Myocyte (in vitro differentiated cells): ENCODE data around the gene A1CF. TPM values are rescaled to one million over a fixed set of nuclear protein-coding genes. Genes with fewer than 3 reads are reported as not detected.
"Not testable (repeated sequence)": the region's sequence is repeated elsewhere in the genome, so short reads cannot be mapped to it uniquely, and the experiment has no call there.

Source experiments
- DNase-seq: peaks from one replicate; pipeline ENCODE4 v3.0.0-alpha.2; 2012; ENCODE audit warnings: low read depth
- total RNA-seq: library from RNA; depleted of rRNA; stranded (reverse); fragments of >200 nt; gene quantifications from 2 replicates; pipeline ENCODE4 v1.2.3, GENCODE V29; 2014

A1CF gene
- total RNA-seq, 1 donor from 2014 or later = not detected

GRCh38 chr10:50788951-50789945 is 96.2 kb downstream of the A1CF start:
- DNase-seq = peak; percentile 16

DNA sequence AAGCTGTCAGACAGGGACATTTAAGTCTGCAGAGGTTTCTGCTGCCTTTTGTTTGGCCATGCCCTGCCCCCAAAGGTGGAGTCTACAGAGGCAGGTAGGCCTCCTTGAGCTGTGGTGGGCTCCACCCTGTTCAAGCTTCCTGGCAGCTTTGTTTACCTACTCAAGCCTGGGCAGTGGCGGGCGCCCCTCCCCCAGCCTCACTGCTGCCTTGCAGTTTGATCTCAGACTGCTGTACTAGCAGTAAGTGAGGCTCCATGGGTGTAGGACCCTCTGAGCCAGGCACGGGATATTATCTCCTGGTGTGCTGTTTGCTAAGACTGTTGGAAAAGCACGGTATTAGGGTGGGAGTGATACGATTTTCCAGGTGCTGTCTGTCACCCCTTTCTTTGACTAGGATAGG is 97.5 kb downstream of the A1CF start:
- DNase-seq = not testable (repeated sequence)

DNA sequence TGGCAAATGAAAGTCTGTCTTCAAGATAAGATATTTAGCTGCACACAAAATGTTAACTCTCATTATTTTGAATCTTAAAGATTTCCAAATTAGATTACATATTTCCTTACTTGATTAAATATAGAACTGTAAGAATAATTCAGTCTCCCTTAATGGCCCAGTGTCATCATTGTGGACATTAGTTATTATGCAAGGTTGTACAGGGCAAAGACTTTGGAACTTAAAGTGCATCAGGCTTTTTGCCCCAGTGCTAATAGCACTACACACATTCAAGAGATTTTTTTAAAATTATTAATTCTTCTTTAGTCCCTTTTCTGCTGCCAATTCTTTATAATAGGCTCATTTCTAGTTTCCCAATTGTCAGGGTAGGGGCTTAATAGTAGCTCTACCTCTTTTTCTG is 103.4 kb downstream of the A1CF start:
- not testable (repeated sequence) for DNase-seq

DNA sequence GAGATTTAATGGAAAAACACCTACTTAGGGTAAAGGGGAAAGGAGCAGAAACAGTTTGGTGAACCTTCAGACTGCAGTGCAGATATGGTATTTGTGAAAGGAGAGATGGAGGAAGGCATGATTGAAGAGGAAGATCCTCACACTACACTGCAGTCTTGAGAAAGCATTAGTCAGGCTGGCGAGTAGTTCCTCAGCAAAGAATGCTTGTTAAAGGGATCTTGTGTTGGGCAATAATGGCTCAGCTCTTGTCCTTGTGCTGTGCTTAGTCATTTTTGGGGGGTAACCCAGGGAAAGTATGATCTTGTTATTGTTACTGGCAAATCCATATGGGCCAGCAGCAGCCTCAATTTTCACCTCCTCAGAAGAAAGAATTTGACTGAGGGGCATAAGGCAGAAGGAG is 105.4 kb downstream of the A1CF start:
- not testable (repeated sequence) for DNase-seq

- not testable (repeated sequence) for DNase-seq
Observed at GRCh38 chr10:50774868-50775267, 110.6 kb downstream of the A1CF start.

DNA sequence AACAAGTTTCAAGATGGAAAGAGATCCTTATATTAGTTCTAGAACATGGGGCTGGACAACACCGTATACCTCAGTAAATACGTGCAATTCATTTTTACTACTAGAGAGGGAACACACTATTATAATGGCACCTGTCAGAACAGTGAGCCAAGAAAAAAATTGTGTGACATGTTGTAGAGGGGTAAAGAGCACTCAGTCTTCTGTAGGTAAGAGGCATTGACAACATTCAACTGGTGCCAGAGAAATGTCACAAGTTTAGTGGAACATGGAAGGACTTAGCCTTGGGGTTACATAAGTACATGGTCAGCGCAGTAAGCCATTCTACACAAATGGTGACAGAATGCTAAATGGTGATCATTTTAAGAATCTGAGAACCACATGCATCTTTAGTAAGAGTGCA is 113.4 kb downstream of the A1CF start:
- DNase-seq = not testable (repeated sequence)

- peak; percentile 10 for DNase-seq
Observed at GRCh38 chr10:50766774-50767513, 118.5 kb downstream of the A1CF start.

Other genes starting within 250 kb of the A1CF start
- 5.1 and 5.4 TPM in 2 replicates for gene ASAH2B, start 145.7 kb downstream of the A1CF start, total RNA-seq
- gene PRKG1, start 188.9 kb upstream of the A1CF start, total RNA-seq = 14.8 and 26.7 TPM in 2 replicates